Stimulated activated CD8-positive, alpha-beta memory T cell treated with anti-CD3 and anti-CD28 coated beads, Interleukin-4, amount 100 ng/mL, for 1 hour (primary cell): ENCODE measurements around the gene CFAP119.

ENCODE experiments used
- DNase-seq, 2 donors: peaks; one replicate each; pipeline ENCODE4 v3.0.0-alpha.2; 2020; ENCODE audit warnings: low read depth in 2 of 2, low spot score in 1 of 2

CFAP119 gene

DNA sequence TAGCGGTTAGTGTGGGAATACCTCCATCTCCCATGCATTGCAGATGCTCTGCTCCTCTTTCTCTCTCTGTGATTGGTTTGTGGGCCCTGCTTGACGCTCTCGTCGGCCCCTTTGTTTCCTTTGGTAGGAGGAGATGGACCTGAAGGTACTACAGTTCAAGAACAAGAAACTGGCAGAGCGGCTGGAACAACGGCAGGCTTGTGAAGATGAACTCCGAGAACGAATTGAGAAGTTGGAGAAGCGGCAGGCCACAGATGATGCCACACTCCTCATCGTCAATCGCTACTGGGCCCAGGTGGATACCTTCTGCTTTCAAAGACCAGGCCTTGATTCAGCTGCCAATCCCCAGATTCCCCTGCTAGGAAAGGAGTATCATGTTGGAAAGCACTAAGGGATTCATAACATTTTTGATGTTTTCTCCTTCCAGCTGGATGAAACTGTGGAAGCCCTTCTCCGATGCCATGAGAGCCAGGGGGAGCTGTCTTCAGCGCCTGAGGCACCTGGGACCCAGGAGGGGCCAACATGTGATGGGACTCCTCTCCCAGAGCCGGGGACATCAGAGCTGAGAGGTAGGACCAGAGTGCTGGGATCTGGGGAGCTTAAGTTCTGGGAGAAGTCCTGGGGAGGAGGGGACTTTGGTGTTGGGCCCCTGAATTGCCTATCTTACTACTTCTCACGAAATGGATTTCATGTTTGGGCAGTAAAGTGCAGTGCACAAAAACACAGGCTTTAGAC, 1.3 kb upstream of the CFAP119 start:
- DNase-seq = no peak

DNA sequence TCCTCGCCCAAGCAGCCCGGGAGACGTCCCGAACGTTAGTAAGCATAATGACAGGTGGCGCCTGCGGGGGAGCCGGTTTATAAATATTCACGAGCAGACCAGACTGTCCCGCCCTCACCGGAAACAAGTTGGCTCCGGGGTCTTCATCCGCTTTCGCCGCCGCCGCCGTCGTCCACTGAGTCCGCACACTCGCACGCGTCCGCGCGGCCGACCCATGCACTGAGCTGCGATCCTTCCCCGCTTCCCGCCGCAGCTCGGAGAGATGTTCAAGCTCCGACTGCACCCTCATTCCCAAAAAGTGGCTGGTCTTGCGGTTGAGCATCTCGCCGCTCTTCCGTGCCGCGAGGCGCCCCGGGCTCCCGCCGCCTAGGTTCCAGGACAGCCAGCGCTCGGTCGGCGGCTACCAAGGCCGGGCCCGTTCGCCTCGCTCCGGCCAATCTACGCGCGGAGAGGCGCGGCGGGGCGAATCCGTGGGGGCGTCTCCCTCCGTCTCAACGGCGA, 385 bp downstream of the CFAP119 start:
- DNase-seq = no peak

DNA sequence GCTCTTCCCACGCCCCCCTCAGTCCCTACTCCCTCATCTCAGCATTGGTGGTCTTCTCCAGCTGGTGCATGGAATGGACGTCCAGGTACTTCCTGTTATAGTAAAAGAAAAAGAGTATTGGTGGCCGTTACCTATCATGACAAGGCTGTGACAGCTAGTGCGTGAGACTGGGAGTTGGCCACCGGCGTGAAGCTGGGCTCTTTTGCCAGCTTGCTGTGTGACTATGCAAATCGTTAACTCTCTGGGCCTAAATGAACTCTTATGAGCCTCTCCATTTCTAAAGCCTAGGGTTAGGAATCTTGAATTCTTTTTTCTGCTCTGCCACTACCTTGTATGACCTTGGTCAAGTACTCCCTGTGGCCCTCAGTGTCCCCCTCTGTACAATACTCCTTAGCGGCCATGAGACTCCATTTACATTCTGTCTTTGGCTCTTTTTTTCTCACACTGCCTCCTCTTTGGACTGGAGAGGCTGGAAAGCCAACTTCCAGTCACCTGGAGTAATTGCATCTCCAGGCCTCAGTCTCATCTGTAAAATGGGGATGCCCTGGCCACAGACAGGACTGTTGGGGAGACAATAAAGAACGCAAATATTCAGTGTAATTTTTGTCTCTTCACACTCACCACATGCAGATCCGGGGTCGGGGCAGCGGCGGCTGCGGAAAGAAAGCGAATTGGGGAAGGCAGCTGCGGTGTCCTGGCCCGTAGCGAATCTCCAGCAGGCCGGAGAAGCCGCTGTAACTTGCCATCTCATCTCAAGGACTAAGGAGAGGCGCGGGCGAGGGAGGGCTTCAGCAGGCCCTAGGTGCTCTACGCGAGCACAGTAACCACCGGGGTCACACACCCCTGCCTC, 1.1 kb downstream of the CFAP119 start:
- no peak for DNase-seq

DNA sequence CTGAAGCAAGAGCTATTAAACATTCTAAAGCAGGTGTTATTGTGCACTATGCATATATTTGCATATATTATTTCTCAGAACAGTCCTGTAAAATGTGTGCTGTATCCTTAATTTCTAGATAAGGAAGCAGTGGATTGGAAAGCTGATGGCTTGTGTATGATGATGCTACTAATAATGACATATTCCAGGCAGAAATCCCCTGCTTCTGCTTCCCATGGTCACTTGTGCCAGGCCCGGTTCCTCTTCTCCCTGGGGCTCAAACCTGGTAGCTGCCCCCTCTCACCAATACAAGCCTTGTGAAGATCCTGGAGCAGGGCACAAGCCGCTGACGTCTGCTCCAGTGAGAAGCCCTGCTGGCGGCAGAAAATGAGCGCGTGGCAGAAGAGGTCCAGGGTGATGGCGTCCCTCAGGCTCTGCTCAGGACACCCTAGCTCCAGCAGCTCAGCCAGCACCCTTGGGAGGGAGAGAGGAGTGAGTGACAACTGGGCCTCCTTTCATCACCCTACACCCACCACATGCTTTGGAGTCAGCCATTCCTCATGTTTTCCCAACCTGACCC, 1.8 kb downstream of the CFAP119 start:
- no peak for DNase-seq

DNA sequence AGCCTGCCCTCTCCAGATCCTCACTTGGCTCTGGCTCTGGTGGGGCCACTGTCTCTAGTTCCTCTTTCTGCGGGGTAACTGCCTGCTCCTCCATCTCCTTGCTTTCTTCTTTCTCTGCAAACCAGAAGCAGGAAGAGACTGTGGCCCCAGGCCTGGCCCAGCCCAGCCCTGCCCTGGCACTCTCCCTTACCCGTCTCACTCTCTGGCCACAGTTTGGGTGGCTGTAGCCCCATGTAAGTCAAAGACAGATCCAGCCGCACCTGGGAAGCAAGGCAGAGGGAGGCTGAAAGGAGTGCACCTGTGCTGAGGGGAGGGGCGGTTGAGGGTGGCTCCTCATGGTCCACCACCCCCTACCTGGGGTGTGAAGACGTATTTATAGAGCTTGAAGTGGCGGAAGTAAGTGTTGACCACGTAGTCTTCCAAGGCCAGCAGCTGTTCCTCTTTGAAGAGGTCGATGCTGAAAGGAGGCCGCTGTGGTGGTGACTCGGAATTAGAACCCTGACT, 2.8 kb downstream of the CFAP119 start:
- no peak for DNase-seq

DNA sequence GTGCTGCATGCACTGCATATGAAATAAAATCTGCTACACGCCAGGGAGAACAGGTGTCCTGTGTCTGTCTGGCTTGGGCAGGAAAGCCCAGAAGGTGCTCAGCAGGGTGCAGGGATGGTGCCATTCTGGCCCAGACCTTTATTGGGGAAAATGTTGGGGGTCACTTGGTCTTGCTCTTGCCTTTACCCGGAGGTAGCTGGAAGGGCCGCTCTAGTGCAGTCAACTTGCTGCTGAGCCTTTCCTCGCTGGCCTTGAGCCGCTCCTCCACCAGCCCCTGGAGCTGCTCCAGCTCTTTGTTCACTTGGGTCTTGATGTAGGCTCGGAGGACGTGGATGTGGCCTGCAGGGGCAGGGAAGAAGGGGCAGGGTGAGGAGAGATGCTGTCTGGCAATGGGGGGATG, 4.5 kb downstream of the CFAP119 start:
- no peak for DNase-seq

DNA sequence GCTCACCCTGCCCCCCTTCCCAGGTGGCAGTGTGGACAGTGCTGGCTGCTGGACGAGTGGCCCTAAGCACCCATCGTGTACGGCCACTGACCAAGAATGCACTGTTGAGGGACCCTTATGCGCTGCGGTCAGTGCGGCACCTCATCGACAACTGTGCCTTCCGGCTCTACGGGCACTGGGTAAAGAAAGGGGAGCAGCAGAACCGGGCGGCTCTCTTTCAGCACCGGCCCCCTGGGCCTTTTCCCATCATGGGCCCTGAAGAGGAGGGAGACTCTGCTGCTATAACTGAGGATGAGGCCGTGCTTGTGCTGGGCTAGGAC, 5.1 kb downstream of the CFAP119 start:
- DNase-seq = no peak

DNA sequence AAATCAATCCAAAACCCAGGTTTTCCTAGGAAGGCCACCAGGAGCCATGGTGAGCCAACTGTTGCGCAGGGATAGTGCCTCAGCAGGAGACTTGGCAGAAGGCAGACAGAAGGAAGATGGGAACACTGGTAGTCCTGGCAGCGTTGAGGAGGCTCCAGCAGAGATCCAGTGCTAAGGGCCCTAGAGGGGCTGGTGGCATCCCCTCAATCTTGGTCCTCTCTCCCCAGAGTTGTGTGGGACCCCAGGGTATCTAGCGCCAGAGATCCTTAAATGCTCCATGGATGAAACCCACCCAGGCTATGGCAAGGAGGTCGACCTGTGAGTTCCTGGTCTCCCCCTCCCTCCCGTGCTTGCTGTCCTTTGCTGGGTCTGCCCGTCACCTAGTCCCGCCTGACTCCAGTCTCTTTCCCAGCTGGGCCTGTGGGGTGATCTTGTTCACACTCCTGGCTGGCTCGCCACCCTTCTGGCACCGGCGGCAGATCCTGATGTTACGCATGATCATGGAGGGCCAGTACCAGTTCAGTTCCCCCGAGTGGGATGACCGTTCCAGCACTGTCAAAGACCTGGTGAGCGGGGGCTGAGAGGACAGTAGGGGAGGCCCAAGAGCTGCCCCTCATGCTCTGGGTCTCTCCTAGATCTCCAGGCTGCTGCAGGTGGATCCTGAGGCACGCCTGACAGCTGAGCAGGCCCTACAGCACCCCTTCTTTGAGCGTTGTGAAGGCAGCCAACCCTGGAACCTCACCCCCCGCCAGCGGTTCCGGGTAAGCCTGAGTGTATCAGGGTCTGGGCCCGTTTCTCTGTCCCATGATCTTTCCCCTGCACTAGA, 5.7 kb downstream of the CFAP119 start:
- no peak for DNase-seq

DNA sequence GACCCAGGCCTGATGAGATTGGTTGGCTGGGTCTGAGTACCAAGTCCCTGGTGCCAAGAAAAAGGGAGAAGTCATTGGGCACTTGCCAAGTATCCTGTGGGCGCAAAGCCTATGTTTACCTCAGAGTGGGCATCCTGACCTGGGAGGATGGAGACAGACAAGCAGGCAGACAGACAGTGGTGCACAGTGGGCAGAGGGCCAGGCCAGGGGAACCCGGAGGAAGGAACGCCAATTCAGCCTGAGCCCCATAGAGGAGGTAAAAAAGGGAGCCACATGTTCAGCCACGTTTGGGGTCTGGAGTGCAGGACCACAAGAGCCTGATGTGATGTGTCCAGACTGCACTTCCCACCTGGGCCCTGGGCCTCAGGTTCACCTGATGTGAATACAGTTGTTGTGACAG, 8.3 kb downstream of the CFAP119 start:
- no peak for DNase-seq

DNA sequence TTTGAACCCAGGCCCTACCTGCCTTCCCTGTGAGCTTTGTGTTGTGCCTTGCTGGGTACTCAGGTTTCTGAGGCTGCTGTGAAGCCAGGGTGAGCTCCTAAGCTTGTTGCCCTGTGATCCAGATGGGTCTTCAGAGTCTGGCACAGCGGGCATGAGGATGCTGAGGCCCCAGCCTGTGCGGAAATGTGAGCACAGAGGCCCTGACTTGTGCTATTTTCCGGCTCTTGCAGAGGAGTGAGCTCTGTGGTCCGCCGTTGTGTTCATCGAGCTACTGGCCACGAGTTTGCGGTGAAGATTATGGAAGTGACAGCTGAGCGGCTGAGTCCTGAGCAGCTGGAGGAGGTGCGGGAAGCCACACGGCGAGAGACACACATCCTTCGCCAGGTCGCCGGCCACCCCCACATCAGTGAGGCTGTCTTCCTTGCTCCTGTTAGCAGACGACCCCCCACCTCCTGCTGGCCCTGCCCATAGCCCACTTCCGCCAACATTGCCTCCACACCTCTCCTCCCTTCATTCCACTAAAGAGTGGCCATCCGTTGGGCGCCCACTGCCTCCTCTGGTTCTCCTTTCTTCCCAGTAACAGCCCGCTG, 10.9 kb downstream of the CFAP119 start:
- no peak for DNase-seq

DNA sequence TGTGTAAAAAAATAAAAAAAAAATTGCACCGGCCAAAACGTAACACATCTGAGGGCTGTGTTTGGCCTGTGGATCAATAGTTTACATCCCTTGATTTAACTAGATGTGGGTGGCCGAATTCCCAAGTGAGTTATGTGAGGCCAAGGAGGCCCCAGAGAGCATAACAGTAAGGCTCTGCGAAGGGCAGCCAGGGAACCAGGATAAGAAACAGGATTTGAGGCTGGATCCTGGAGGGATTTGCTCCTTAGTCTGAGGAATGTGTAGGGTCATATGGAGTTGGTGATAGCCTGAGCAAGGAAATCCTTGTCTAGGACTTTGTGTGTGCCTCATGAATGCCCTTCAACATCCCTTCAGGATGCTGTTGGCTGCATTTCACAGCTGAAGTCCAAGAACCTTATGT, 11.7 kb downstream of the CFAP119 start:
- no peak for DNase-seq

DNA sequence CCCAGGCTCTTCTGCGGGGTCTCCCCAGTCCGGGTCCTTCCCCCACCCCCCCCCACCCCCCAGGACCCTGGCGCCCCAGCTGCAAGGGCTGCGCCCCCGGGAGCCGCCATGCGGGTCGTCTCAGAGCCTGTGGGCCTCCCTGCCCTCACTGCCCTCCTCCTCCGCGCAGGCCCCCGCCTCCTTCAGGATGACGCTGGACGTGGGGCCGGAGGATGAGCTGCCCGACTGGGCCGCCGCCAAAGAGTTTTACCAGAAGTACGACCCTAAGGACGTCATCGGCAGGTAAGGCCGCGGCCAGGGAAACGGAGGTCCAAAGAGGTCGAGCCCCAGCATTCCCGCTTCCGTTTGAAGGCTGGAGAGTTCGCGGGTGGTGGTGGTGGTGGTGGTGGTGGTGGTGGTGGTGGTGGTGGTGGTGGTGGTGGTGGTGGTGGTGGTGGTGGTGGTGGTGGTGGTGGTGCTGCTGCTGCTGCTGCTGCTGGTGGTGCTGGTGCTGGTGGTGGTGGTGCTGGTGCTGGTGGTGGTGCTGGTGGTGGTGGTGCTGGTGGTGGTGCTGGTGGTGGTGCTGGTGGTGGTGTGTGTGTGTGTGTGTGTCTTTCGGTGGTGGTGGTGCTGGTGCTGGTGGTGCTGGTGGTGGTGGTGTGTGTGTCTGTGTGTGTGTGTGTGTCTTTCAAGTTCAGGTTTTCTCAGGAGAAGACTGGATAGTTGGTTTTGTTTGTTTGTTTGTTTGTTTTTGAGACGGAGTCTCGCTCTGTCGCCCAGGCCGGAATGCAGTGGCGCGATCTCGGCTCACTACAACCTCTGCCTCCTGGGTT, 13.0 kb downstream of the CFAP119 start:
- DNase-seq = no peak

DNA sequence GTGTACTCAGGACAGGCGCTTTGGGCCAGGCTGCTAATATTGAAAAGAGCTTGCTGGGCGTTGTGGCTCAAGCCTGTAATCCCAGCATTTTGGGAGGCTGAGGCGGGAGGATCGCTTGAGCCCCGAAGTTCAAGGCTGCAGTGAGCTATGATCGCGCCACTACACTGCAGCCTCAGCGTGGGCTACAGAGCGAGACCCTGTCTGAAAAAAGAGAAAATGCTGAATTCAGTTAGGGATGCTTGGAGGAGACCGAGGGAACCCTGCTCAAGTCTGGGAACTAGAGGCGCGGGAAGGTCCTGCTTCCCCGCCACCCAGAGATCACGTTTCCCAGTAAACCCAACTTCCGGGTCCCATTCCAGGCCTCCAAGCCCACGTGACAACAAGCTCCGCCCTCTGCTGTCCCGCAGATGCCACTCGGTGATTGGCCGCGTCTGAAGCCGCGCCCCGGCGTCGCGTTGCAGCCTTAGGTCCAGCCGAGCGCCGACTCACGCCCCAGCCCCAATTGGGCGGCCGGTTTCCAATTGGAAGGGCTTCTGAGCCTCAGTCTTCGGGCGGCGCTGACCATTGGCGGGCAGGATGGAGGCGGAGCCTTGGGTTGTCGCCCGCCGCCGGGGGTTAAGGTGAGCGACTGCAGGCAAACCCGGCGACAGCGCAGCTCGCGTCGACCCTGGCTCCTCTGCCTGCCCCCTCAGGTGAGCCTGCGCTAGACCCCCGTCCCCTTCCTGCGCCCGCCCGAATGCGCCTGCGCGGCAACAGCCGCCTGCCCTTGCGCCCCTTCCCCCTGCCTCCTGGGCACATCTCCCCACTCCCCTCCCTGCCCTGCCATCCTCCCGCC, 13.8 kb downstream of the CFAP119 start, which contains the start of gene PHKG2:
Gene PHKG2 (plus strand): TSS at position 627 of the 835 bp plus-strand sequence. CDS start 396 bp downstream, outside the sequence.
- peak; percentile 89 to 90 for DNase-seq

DNA sequence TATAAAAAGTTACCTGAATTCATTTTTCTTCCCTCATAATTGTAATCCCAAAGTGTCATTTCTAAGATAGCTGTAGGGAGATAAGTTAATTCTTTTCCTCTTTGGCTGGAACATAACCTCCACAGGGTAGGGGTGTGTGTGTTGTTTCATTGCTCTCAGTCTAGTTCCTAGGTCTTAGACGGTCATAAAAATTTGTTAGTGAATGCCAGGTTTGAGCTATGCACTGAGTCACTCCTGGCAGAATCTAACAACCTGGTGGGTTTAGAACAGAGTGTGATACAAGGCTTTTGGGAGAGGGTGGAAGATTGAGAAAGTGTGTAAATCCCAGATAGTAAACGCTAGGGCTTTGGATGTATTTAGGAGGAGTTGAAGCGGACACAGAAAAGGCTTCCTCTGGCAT, 14.5 kb downstream of the CFAP119 start:
- no peak for DNase-seq

DNA sequence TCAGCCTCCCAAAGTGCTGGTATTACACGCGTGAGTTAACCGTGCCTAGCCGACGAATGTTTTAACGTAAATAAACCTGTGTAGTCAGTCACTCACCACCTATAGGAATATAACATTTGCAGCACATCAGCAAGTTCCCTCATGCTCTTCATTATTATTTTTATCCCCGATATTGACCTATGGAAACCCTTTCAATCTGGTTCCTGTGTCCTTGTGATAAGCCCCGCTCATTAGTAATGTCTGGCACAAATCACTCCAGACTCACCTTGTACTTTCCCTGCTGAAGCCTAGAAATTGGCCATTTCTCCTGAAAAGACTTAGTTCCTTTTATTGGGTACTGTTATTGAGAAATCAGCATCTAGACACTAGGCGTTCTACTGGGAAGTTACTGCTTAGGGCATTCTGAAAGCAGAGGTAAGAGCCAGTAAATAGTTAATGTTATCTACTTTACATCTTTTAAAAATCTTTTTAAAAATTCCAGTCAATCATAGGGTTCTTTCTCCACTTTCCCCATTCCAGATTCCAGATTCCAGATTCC, 15.2 kb downstream of the CFAP119 start:
- DNase-seq = no peak

DNA sequence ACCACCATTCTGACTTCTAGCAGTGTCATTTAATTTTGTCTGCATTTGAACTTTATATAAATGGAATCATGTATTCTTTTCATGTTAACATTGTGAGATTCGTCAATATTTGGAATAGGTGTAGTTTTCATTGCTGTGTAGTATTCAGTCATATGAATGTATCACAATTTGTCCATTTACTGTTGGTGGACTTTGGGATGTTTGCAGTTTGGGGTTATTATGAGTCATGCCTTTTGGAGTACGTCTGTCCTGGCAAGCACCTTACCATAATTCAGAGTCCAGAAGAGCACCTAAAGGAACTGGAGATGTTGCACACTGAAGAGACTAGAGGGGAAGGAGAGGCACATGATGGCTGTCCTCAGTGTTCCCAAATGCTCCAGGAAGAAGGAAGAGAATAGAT, 16.8 kb downstream of the CFAP119 start:
- no peak for DNase-seq

DNA sequence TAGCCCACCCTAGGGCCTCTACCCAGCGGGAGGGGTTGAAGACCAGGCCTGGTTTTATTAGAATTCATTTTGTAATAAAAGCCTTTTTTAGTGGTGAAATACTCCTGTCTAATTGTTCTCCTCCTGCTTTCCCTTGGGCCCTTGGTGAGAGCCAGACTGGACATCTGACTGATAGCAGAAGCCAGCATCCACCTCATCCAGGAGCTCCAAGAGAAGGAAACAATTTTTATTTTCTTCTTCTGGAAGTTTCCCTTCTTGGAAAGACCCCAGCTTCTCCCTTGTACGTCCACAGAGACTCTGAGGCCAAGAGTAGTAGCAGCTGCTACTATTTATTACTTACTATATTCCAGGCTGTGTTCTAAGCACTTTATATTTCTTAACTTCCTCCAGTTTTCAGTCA, 17.7 kb downstream of the CFAP119 start:
- DNase-seq = no peak

DNA sequence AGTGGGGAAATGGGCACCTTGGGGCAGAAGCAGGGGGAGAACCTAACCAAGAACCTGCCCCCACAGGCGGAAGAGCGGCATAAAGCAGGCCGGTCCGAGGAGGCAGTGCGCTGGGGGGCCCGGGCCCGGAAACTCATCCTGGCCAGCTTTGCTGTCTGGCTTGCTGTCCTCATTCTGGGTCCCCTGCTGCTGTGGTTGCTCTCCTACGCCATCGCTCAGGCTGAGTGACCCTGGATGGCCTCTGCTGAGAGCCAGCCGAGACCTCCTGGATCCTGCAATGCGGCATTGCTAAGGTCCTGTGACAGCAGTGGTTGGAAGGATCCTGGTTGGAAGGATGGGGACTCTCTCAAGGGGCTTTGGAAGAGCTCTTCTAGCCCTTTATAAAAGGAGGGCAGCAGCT, 18.1 kb downstream of the CFAP119 start:
- no peak for DNase-seq

DNA sequence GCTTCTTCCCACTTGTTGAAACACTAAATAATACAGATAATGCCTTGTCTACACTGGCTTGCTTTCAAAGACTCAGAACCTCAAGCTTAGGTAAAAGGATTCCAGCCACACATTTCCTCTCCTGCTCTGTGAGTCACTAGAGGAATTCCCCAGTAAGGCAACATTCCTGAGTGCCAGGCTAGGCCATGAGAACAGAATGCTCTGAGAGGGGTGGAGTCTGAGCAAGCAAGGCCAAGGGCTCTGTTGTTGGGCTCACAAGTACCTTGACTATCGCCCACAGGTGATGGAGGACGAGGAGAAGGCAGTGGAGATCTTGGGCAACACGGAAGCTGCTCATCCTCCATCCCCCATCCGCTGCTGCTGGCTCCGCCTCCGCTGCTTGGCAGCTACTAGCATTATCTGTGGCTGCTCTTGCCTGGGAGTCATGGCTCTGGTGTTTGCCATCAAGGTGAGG, 20.4 kb downstream of the CFAP119 start:
- no peak for DNase-seq
